IgD-negative memory B cell (primary cell): ENCODE data around the gene MED23. TPM values are rescaled to one million over a fixed set of nuclear protein-coding genes. Genes with fewer than 3 reads are reported as not detected.

Experiments
- H3K27ac Mint-ChIP-seq, 3 donors: one replicate each; pipeline ENCODE4 v1.8.0; 2020 to 2022; ENCODE audit warnings: mild to moderate bottlenecking in 3 of 3, mixed read lengths in 3 of 3, moderate library complexity in 1 of 3
- H3K27me3 Mint-ChIP-seq: one replicate; pipeline ENCODE4 v1.8.0; 2021; ENCODE audit warnings: mixed read lengths
- H3K36me3 Mint-ChIP-seq: one replicate; pipeline ENCODE4 v1.8.0; 2020; ENCODE audit warnings: mild to moderate bottlenecking, mixed read lengths
- H3K4me1 Mint-ChIP-seq, 3 donors: one replicate each; pipeline ENCODE4 v1.8.0; 2020 to 2022; ENCODE audit warnings: mixed read lengths in 3 of 3, mild to moderate bottlenecking in 1 of 3
- H3K4me3 Mint-ChIP-seq, 4 donors: one replicate each; pipeline ENCODE4 v1.8.0; 2020 to 2022; ENCODE audit warnings: mild to moderate bottlenecking in 4 of 4, mixed read lengths in 4 of 4, moderate library complexity in 3 of 4
- H3K9me3 Mint-ChIP-seq, 3 donors: one replicate each; pipeline ENCODE4 v1.8.0; 2020 to 2021; ENCODE audit warnings: mixed read lengths in 3 of 3, mild to moderate bottlenecking in 1 of 3
- polyA plus RNA-seq: library from polyadenylated mRNA; unstranded; fragments of 300-500 nt; fragmentation: Illumina TruSeq; gene quantifications from one replicate; pipeline ENCODE4 v1.2.3, GENCODE V29; 2021

MED23 gene
- polyA plus RNA-seq, 1 donor from 2014 or later, result 12.8 TPM

- Mint-ChIP-seq H3K4me3 (no peak overlapping the region), H3K9me3 (no peaks in the 10 kb centered on the region), H3K4me1 (peaks cover 0 to 1% (median 0%) of the 10 kb centered on the region in 3 donors), H3K27me3 (no peaks in the 10 kb centered on the region), H3K36me3 (no peaks in the 10 kb centered on the region), H3K27ac (peak overlapping the region in 1 of 3 donors; percentile 50)
Observed at GRCh38 chr6:131615275-131615674, 12.8 kb downstream of the MED23 start.

- Mint-ChIP-seq H3K9me3 (no peaks in the 10 kb centered on the region), H3K27ac (no peak overlapping the region), H3K27me3 (no peaks in the 10 kb centered on the region)
Observed at GRCh38 chr6:131613296-131613925, 14.6 kb downstream of the MED23 start.

GRCh38 chr6:131602781-131603312 is 25.2 kb downstream of the MED23 start:
- Mint-ChIP-seq H3K36me3 (peaks cover 4% of the 10 kb centered on the region), H3K4me1 (no peaks in the 10 kb centered on the region), H3K27me3 (no peaks in the 10 kb centered on the region), H3K27ac (no peak overlapping the region), H3K4me3 (no peak overlapping the region), H3K9me3 (no peaks in the 10 kb centered on the region)

More at GRCh38 chr6:131613296-131613925, 14.6 kb downstream of the MED23 start:
- H3K36me3 Mint-ChIP-seq, result no peaks in the 10 kb centered on the region
- H3K4me3 Mint-ChIP-seq, result no peak overlapping the region
- H3K4me1 Mint-ChIP-seq, result peaks cover 0 to 1% (median 0%) of the 10 kb centered on the region in 3 donors

GRCh38 chr6:131600716-131601115 is 27.3 kb downstream of the MED23 start:
- no peak overlapping the region for H3K27ac Mint-ChIP-seq
- H3K27me3 Mint-ChIP-seq, result no peaks in the 10 kb centered on the region
- H3K36me3 Mint-ChIP-seq, result peaks cover 8% of the 10 kb centered on the region
- H3K9me3 Mint-ChIP-seq, result no peaks in the 10 kb centered on the region
- no peaks in the 10 kb centered on the region for H3K4me1 Mint-ChIP-seq
- no peak overlapping the region for H3K4me3 Mint-ChIP-seq

- Mint-ChIP-seq H3K36me3 (peaks cover 10% of the 10 kb centered on the region), H3K4me1 (no peaks in the 10 kb centered on the region), H3K4me3 (no peak overlapping the region), H3K27me3 (no peaks in the 10 kb centered on the region), H3K27ac (no peak overlapping the region), H3K9me3 (no peaks in the 10 kb centered on the region)
Observed at GRCh38 chr6:131597446-131597845, 30.6 kb downstream of the MED23 start.

GRCh38 chr6:131594074-131594473 is 34.0 kb downstream of the MED23 start:
- Mint-ChIP-seq H3K4me3 (no peak overlapping the region), H3K36me3 (peaks cover 12% of the 10 kb centered on the region), H3K4me1 (no peaks in the 10 kb centered on the region), H3K9me3 (no peaks in the 10 kb centered on the region), H3K27me3 (no peaks in the 10 kb centered on the region), H3K27ac (no peak overlapping the region)

GRCh38 chr6:131592935-131593334 is 35.1 kb downstream of the MED23 start:
- Mint-ChIP-seq H3K27ac (no peak overlapping the region), H3K27me3 (no peaks in the 10 kb centered on the region), H3K4me1 (no peaks in the 10 kb centered on the region), H3K9me3 (no peaks in the 10 kb centered on the region), H3K4me3 (no peak overlapping the region), H3K36me3 (peaks cover 10% of the 10 kb centered on the region)

- Mint-ChIP-seq H3K4me1 (no peaks in the 10 kb centered on the region), H3K36me3 (peaks cover 10% of the 10 kb centered on the region), H3K4me3 (no peak overlapping the region), H3K9me3 (no peaks in the 10 kb centered on the region), H3K27ac (no peak overlapping the region), H3K27me3 (no peaks in the 10 kb centered on the region)
Observed at GRCh38 chr6:131588643-131589042, 39.4 kb downstream of the MED23 start.

- peaks cover 11% of the 10 kb centered on the region for H3K36me3 Mint-ChIP-seq
- H3K4me3 Mint-ChIP-seq, result no peak overlapping the region
- no peaks in the 10 kb centered on the region for H3K4me1 Mint-ChIP-seq
- peak overlapping the region in 1 of 3 donors; percentile 3 for H3K27ac Mint-ChIP-seq
- no peaks in the 10 kb centered on the region for H3K9me3 Mint-ChIP-seq
- H3K27me3 Mint-ChIP-seq, result no peaks in the 10 kb centered on the region
Observed at GRCh38 chr6:131587909-131588308, 40.1 kb downstream of the MED23 start.

- peaks cover 14% of the 10 kb centered on the region for H3K36me3 Mint-ChIP-seq
Observed at GRCh38 chr6:131586543-131586942, 41.5 kb downstream of the MED23 start.

GRCh38 chr6:131581523-131581922 is 46.5 kb downstream of the MED23 start:
- Mint-ChIP-seq H3K4me1 (no peaks in the 10 kb centered on the region), H3K9me3 (no peaks in the 10 kb centered on the region), H3K4me3 (no peak overlapping the region), H3K36me3 (peaks cover 7% of the 10 kb centered on the region), H3K27me3 (no peaks in the 10 kb centered on the region), H3K27ac (no peak overlapping the region)

More at GRCh38 chr6:131586543-131586942, 41.5 kb downstream of the MED23 start:
- H3K27ac Mint-ChIP-seq, result no peak overlapping the region
- no peaks in the 10 kb centered on the region for H3K27me3 Mint-ChIP-seq
- no peaks in the 10 kb centered on the region for H3K9me3 Mint-ChIP-seq
- no peak overlapping the region for H3K4me3 Mint-ChIP-seq
- no peaks in the 10 kb centered on the region for H3K4me1 Mint-ChIP-seq

- Mint-ChIP-seq H3K4me1 (peaks cover 0 to 4% (median 0%) of the 10 kb centered on the region in 3 donors), H3K9me3 (no peaks in the 10 kb centered on the region), H3K36me3 (peaks cover 9% of the 10 kb centered on the region), H3K27ac (no peak overlapping the region), H3K27me3 (no peaks in the 10 kb centered on the region), H3K4me3 (no peak overlapping the region)
Observed at GRCh38 chr6:131575834-131576478, 52.1 kb downstream of the MED23 start.

- Mint-ChIP-seq H3K4me1 (peaks cover 0 to 4% (median 0%) of the 10 kb centered on the region in 3 donors), H3K4me3 (no peak overlapping the region), H3K36me3 (peaks cover 11% of the 10 kb centered on the region), H3K9me3 (no peaks in the 10 kb centered on the region), H3K27me3 (no peaks in the 10 kb centered on the region), H3K27ac (no peak overlapping the region)
Observed at GRCh38 chr6:131574686-131575085, 53.4 kb downstream of the MED23 start.

GRCh38 chr6:131574133-131574532 is 53.9 kb downstream of the MED23 start:
- Mint-ChIP-seq H3K4me1 (peaks cover 0 to 4% (median 0%) of the 10 kb centered on the region in 3 donors), H3K27ac (no peak overlapping the region), H3K36me3 (peaks cover 11% of the 10 kb centered on the region), H3K9me3 (no peaks in the 10 kb centered on the region), H3K4me3 (no peak overlapping the region), H3K27me3 (no peaks in the 10 kb centered on the region)

- Mint-ChIP-seq H3K4me1 (peaks cover 0 to 4% (median 0%) of the 10 kb centered on the region in 3 donors), H3K9me3 (no peaks in the 10 kb centered on the region), H3K27ac (peak within 1 kb of the TSS in 1 of 3 donors; percentile 74), H3K36me3 (peaks cover 11% of the 10 kb centered on the region), H3K4me3 (no peak within 1 kb of the TSS), H3K27me3 (no peaks in the 10 kb centered on the region)
Observed at GRCh38 chr6:131572686-131573415, 55.2 kb downstream of the MED23 start, which contains the start of gene ARG1. Gene ARG1, plus strand, starts transcription at chr6:131573226. Its CDS starts 57 bp downstream, at chr6:131573283.
